ENCODE measurements around the gene PXYLP1.
"Not testable (repeated sequence)": the region's sequence is repeated elsewhere in the genome, so short reads cannot be mapped to it uniquely, and the experiment has no call there.

The PXYLP1 gene, protein sequence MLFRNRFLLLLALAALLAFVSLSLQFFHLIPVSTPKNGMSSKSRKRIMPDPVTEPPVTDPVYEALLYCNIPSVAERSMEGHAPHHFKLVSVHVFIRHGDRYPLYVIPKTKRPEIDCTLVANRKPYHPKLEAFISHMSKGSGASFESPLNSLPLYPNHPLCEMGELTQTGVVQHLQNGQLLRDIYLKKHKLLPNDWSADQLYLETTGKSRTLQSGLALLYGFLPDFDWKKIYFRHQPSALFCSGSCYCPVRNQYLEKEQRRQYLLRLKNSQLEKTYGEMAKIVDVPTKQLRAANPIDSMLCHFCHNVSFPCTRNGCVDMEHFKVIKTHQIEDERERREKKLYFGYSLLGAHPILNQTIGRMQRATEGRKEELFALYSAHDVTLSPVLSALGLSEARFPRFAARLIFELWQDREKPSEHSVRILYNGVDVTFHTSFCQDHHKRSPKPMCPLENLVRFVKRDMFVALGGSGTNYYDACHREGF
- total RNA-seq = 1.8 to 8.6 (median 3.6) reads per million in 17 experiments

DNA sequence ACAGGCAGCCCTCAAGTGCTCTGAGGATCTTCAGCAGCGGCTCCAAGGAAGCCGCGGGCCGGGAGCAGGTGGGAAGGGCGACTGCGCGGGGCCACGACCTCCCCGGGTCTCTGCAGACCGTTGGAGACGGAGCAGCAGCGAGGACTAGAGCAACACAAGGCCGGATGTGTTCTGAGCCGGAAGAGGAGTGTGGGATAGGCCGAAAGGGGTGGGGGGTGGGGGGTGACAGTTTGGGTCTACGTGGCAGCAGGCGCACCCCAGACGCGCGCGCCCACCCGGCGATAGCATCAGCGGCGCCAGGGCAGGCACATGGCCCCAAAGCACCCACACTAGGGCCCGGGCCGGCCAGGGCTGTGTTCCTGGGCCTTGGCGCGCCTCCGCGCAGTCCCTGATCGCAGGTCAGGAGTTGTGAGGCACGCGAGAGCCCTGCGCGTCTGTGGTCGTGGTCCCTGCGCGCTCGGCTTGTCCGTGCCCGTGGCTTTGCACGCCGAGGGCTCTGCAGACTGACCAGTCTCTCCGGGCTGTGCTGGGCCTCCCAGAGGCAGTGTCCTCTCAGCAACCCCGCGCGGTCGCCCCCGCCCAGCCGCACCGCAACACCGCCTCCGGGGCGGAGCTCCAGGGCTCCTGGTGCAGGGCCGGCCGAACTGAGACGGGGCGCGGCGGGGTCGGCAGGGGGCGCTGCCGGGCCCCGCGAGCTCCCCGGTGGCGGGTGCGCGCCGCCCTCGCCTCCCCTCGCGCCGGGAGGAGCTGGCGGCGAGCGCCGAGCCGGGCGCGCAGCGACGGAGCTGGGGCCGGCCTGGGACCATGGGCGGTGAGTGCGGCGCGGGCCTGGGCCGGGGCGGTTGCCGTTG lies at the start of gene PXYLP1:
PXYLP1 (plus strand) TSS at position 725 of the 851 bp plus-strand sequence. CDS start 28,351 bp downstream, outside the sequence.
- DNase-seq = peak; percentile 93 to 97 (median 95)

DNA sequence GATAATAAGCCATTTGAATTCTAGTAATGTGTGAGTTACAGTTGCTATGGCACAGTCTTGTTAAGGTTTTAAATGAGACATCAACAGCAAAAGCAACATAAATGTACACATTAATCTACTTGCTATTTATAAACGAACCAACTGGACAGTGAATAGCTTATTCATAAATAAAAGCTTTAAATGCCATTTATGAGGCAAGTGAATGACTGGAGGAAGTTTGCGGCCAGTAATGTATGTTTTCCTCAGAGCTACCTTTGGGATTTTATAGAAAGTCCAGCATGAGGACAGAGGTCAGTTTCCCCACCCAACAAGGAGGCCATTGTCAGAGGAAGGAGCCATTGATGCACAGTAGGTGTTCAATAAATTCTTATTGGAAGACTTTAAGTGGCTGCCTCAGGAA lies 48.0 kb upstream of the PXYLP1 start:
- DNase-seq = no peak

DNA sequence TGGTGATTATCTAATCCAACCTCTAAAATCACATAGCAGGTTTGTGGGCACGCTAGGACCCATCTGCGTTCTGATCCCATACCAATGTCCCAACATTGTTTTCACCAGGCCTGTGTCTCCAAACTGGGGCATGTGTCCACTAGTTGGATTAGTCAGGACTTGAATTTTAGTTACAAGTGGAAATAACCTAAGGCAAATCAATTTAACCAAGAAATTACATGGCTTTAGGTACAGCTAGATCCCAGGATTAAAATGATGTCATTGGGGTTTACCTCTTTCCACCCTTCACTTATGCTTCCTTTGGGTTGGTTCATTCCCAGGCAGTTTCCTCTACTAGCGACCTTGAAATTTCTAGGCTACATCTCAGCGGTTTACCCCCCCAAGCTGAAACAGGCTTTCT lies 47.2 kb upstream of the PXYLP1 start:
- no peak for DNase-seq

DNA sequence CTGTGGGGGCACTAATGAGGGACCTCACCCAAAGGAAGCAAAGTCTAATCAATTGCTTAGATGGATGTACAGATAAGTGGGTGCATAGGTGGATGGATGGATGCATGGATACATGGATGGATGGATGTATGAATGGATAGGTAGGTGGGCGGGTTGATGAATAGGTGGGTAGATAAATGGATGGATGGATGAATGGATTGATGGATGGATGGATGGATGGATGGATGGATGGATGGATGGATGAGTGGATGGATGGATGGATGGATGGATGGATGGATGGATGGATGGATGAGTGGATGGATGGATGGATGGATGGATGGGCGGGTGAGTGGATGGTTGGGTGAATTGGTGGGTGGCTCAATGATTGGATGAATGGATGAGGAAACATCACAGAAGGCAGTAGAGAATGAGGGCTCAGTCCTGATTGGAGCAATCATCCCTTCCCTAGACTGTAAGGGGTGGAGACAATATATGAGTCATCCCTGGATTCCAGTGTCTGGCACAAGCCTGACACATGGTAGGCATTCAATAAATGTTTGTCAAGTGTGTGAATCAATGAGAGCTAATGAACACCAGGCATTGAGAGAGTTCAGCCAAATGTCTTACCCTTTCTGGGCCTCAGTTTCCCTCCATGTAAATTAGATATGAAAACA lies 40.4 kb upstream of the PXYLP1 start:
- DNase-seq = no peak

DNA sequence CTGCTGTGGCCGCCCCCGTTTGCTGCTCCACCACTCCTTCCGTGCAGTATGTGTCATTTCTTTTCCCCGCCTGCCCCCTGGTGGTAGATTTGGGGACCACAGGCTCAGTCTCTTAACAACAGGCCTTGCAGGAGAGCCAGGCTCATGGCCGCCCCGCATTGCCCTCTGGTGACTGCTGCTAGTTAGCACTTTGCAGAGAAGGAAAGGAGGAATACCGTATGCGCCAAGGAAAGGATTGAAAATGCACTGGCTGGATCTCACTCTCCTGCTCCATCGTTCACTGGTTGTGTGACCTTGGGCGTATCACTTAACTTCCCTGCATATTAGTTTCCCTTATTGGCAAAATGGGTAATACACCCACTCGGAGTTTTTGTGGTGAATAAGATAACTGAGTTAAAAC lies 39.3 kb upstream of the PXYLP1 start:
- peak; percentile 96 to 99 (median 97) for DNase-seq

DNA sequence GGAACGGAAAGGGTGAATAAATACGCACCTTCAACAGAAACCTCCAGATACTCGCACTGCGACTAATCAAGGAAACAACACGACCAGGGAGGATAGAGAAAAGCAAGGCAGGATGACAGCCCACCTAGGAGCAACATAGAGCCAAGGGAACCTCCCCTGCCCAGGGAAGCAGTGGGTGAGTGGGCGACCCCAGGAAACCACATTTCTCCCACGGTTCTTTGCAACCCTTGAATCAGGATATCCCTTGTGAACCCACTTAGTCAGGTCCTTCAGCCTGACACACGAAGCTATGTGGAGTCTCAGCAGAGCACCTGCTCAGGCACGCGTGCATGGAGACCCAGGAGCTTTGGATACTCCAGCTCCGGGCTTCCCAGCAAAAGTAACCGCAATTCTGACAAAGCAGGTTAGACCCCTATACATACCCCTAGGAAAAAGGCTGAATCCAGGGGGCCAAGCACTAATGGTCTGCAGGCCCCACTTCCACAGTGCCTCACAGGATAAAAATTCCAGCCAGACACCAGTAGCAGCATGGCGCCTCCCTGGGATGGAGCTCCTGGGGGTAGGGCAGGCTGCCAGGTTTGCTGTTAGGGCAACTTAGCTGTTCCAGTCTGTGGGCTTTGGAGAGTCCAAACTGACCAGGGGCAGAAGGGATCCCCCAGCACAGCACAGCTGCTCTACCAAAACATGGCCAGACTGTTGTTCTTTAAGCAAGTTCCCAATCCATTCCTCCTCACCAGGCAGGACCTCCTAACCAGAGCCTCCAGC lies 38.4 kb upstream of the PXYLP1 start:
- DNase-seq = peak in 3 of 4 experiments; percentile 41 to 47 (median 45)

DNA sequence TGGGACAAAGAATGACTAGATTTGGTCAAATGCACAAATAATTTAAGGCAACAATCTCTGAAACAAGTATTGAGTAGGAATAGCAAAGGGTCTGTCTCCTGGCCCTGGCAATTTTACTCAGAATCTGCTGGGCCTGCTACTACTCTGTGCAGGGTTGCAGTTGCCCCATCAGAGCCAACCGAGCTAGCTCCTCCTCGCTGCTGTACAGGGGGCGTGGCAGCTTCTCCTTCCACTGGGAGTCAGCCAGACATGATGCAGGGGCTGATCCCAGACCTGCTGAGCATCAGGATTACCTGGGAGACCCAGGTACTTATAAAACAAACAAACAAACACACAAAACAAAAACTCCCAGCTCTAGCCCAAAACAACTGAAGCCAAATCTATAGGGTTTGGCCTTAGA lies 30.5 kb upstream of the PXYLP1 start:
- no peak for DNase-seq

DNA sequence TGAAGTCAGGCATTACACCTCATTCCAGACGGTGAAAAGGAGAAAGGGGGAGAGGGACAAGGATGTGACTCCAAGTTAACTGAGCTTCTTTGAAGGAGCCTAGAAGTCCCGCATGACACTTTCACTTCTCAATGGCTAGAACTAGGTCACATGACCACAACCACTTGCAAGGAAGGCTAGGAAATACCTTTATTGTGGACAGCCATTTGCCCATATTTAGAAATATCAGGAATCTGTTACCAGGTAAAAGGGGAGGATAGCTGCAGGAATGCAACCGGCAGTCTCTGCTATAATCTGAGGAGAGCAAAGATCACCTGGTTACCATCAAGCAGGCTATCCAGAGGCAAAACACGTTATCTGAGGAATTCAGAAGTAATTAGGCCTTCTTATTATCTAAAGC lies 28.9 kb upstream of the PXYLP1 start:
- DNase-seq = no peak

DNA sequence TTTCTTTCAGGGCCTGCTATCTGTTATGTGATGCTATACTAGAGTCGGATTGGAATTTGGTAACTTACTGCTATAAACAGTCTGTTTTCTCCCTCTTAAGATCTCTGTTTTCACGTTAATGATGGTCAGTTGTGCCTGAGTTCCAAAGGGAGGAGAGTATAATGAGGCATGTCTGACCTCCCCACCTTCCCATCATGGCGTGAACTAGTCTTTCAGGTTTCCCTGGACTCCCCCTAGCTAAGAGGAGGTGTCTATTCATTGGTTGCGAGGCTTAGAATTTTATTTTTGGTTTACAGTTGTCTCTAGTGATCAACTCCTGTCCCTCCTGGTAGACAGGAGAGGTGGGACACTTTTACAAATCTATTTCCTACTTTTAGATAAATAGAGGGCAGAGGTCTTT lies 27.8 kb upstream of the PXYLP1 start:
- DNase-seq = no peak

DNA sequence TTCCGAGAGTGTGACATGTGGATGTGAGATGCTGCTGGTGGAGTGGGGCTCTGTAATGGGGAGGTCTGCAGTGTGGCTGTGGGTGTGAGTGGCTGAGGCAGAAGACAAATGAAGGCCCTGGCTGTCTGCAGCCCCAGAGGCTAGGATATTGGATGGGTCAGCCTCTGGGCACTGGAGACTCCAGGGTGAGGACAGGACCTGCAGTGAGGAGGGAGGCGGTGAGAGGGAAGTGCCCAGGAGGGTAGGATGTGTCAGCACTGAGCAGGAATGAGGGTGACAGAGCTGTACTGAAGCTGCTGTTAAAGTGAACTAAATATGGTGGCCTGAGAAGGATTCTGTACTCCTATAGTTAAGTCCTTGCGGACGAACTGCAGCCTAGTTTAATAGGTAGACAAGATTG lies 27.3 kb upstream of the PXYLP1 start:
- no peak for DNase-seq

DNA sequence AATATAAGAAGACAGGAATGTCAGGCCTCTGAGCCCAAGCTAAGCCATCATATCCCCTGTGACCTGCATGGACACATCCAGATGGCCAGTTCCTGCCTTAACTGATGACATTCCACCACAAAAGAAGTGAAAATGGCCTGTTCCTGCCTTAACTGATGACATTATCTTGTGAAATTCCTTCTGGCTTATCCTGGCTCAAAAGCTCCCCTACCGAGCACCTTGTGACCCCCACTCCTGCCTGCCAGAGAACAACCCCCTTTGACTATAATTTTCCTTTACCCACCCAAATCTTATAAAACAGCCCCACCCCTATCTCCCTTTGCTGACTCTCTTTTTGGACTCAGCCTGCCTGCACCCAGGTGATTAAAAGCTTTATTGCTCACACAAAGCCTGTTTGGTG lies 20.3 kb upstream of the PXYLP1 start:
- DNase-seq = not testable (repeated sequence)

DNA sequence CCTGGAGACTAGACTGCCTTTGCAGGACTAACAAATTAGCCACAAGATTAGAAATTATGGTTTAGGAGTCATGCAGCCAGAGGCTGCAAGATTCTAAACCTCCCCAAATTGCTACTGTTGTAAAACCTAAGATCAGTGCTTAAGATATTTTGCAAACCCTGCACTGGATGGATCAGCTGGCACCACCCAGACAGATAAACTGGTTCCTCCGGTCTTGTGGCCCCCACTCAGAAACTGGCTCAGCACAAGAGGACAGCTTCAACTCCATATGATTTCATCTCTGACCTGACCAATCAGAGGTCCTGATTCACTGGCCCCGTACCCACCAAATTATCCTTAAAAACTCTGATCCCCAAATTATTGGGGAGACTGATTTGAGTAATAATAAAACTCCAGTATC lies 19.5 kb upstream of the PXYLP1 start:
- DNase-seq = no peak

DNA sequence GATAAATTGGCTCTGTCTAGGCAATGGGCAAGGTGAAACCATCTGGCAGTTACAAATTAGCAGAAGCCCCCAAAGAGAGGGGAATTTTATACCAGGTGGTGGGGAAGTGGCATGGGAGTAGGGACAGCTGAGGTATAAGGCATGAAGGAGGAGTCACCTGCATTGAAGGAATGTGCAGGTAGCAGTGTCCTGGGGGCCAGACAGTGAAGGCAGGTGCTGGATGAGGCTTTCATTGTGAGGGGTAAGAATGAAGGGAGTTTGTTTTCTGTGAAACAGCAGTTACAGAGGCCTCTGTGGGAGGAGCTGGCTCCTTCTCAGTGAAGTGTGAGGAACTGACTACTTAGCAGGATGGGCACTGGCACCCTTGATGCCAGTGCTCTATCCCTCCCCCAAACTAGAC lies 19.1 kb upstream of the PXYLP1 start:
- no peak for DNase-seq

DNA sequence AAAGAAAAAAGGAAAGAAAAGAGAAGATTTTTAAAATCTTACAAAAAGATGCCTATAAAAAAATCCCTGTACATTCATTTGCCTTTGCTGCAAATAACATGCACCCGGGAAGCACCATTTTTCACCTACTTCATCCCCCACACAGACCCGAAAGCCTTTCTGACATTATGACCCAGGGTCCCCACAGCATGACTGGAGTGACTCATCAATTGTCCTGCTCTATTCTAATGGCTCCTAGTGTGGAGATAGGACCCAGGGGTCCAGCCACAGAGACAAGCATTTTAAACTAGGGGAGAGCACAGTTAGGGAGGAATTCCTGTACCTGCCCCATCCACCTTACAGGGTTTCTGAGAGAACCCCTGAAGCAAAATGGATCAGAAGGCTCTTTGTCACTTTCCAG lies 14.7 kb upstream of the PXYLP1 start:
- no peak for DNase-seq

DNA sequence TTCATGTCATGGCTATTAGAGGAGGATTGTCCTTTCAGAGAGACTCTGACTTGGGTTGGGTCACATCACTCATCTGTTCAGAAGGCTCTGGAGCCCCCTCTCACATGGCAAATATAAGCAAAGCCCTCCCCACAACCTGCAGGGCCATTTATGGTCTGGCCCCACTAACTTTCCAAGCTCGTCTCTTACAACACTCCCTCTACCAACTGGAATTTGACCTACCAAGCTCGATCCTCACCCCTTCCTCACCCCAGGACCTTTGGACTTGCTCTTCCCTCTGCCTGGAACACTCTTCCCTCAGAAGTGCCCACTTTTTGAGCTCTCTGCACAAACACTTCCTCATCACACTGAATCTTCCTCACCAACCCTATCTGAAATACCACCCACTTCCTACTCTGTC lies 14.2 kb upstream of the PXYLP1 start:
- DNase-seq = no peak

DNA sequence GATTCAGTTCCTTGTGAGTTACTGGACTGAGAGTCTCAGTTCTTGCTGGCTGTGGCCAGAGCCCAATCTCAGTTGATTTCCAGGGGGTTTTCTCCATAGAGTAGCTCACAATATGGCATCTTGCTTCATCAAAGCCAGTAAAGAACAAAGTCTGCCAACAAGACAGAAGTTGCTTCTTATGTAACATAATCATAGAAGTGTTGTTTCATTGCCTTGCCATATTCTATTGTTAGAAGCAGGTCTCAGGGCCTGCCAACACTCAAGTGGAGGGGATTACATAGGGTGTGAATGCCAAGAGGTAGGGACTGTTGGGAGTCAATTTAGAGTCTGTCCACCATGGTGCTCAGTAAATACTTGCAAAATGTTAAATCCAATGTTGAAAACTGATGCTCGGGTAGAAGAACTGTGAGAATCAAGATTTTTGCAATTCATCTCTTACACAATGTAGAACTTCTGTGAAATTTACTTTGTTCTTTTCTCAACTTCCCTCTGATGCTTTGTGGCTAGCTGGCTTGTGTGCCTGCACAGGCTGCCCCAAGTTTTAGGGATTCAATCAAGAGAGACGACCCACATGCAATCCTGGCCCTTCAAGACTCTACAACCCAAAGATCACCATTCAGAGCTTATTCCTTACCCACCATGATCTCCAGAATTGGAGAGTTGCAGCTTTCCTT lies 13.3 kb upstream of the PXYLP1 start:
- DNase-seq = peak in 3 of 4 experiments; percentile 51 to 72 (median 68)

DNA sequence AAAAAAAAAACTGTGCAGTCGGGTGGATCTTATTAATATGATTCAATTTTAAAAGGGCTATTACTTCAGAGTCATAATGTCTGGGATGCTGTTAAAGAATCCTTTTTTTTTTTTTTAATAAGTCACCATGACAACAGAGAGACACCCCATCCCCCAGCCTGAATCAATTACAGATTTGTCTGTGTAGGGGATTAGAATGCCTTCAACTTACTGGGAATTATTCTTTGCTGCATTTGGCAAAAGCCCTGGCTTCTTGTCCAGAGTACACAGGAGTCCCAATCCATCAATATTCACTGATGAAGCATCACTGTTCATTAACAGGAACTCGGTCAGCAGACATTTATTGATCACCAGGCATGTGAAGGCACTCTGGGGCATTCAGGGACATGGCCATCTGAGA lies 12.7 kb upstream of the PXYLP1 start:
- DNase-seq = no peak

DNA sequence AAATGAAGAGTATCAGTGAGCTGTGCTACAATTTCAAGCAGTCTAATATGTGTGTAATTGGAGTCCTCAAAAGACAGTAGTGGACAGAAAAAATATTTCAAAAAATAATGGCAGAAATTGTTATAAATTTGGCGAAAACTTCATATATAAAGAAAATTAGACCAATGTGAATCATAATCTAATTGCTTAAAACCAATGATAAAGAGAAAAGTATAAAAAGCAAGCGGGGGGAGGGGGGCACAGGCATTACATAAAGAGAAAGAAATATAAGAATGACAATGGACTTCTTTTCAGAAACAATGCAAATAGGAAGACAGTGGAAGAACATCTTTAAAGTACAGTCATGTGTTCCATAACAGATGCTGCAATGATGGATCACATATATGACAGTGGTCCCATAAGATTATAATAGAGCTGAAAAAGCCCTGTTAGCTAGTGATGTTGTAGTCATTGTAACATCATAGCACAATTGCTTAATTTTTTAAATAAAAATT lies 7.9 kb upstream of the PXYLP1 start:
- DNase-seq = no peak

DNA sequence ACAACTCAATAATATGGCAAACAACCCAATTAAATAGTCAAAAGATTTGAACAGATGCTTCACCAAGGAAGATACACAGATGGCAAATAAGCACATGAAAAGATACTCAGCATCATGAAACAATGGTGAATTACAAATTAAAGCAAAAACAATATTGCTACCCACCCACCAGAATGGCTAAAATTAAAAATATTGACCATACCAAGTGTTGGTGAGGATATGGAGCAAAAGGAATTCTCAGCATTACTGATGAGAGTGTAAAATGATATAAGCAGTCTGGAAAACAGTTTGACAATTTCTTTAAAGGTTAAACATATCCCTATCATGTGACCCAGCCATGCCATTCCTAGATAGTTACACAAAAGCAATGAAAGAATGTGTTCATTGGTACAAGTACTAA lies 5.7 kb upstream of the PXYLP1 start:
- no peak for DNase-seq

DNA sequence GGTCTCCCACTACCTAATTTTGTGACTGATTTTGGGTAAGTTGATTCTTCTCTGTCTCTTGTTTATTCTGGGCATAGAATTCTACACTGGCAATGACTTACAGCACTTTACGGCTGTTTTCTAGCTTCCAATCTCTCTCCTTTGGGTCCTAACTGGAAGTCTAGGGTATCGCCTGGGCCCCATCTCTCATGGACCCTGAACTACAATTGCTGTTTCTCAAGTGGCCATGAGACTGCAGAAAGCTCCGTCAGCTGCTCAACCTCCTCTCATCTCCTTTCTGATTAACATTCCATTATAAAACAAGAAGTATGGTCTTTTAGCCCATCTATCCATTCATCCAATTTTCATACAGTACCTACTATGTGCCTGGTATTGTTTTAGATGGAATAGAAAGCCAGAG lies 4.4 kb upstream of the PXYLP1 start:
- DNase-seq = no peak

DNA sequence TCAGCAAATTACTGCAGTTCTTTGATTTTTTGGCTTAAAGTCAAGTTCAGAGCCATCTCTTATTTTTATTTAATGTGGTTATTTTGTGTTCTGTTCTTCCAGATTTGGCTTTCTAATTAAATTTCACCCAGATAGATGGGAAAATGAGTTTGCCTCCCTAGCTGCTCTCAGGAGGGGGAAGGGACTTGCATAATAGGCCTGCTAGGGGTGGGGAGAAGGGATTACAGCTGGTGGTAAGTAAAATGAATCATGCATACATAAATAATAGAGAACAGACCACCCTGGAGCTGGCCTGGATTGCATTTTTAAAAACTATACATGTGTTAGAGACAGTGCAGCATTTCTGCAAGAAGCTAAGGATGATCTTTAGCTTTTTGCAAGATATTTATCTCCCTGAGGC lies 3.9 kb upstream of the PXYLP1 start:
- no peak for DNase-seq

DNA sequence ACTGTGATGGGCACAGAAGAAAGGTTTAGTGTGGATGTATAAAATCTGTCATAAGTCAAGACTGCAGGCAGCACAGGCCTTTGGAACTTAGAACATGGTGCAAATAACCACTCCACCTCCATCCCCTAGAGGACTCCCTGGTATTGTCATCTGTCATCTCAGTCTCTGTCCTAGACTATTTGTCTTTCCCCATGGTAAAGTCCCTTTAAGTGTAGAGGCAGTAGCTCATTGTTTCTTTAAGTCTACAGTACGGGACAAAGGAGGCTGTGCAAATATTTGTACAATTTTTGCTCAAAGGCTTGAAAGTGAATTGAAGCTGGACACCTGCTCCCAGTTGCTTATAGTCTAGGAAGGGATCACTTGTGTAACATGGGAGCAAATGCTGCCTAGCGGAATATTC lies 3.2 kb upstream of the PXYLP1 start:
- no peak for DNase-seq
